ENCODE results near the gene PLIN3.

PLIN3 gene

DNA sequence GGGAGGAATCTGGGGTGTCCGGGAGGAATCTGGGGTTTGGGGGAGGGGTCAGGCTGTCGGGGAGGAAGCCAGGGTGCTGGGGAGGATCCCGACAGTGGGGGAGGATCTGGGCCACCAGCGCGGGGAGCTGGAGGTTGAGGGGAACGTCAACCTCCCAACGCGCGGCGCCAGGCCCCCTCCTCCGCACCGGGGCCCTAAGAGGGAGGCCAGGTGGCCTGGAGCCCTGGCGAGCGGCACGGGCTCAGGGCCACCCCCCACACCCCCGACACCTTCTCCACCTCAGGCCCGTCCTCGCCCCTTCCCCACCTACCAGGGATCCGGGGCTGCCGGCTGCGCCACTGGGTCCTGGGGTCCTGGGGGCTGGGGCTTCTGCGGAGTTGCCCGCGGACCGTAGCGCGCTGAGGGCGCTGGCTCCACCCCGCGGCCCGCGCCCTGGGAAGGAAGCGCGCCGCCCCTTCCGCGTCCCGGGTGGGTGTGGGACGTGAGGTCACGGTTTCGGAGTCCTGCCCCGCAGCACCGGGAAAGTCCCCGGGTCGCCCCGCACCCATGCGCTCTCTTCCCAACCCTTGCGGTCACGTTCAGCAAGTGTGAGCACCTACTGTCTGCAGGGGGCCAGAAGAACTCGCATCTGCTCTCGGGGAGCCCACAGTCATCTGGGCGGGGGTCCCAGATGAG is 36.0 kb downstream of the PLIN3 start, which contains the start of gene TICAM1 (continued):
- TF ChIP-seq, protein P1, sequence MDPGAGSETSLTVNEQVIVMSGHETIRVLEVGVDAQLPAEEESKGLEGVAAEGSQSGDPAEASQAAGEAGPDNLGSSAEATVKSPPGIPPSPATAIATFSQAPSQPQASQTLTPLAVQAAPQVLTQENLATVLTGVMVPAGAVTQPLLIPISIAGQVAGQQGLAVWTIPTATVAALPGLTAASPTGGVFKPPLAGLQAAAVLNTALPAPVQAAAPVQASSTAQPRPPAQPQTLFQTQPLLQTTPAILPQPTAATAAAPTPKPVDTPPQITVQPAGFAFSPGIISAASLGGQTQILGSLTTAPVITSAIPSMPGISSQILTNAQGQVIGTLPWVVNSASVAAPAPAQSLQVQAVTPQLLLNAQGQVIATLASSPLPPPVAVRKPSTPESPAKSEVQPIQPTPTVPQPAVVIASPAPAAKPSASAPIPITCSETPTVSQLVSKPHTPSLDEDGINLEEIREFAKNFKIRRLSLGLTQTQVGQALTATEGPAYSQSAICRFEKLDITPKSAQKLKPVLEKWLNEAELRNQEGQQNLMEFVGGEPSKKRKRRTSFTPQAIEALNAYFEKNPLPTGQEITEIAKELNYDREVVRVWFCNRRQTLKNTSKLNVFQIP (CRISPR knock-in tag; IDR thresholded peaks at IDR 0.05; ENCODE audit: borderline replicate concordance, low read depth) = no peak
- TF ChIP-seq PPARA (CRISPR knock-in tag; IDR thresholded peaks at IDR 0.05; ENCODE audit: borderline replicate concordance) = no peak
- TF ChIP-seq ZFP3 (CRISPR knock-in tag; IDR thresholded peaks at IDR 0.05) = no peak
- TF ChIP-seq TOX (CRISPR knock-in tag; IDR thresholded peaks at IDR 0.05; ENCODE audit: borderline replicate concordance) = no peak
- TF ChIP-seq GLIS3 (CRISPR knock-in tag; IDR thresholded peaks at IDR 0.05) = no peak
- TF ChIP-seq TCF4 (CRISPR knock-in tag; IDR thresholded peaks at IDR 0.05; ENCODE audit: borderline replicate concordance) = no peak
- no peak for TF ChIP-seq SNAI2 (CRISPR knock-in tag; IDR thresholded peaks at IDR 0.05)
- TF ChIP-seq ZFP30 (CRISPR knock-in tag; IDR thresholded peaks at IDR 0.05) = no peak
- TF ChIP-seq ESRRG (CRISPR knock-in tag; IDR thresholded peaks at IDR 0.05) = no peak

- ATAC-seq = peak; percentile 18
- TF ChIP-seq SNAI2 (CRISPR knock-in tag; IDR thresholded peaks at IDR 0.05) = no peak
- TF ChIP-seq, protein P2, sequence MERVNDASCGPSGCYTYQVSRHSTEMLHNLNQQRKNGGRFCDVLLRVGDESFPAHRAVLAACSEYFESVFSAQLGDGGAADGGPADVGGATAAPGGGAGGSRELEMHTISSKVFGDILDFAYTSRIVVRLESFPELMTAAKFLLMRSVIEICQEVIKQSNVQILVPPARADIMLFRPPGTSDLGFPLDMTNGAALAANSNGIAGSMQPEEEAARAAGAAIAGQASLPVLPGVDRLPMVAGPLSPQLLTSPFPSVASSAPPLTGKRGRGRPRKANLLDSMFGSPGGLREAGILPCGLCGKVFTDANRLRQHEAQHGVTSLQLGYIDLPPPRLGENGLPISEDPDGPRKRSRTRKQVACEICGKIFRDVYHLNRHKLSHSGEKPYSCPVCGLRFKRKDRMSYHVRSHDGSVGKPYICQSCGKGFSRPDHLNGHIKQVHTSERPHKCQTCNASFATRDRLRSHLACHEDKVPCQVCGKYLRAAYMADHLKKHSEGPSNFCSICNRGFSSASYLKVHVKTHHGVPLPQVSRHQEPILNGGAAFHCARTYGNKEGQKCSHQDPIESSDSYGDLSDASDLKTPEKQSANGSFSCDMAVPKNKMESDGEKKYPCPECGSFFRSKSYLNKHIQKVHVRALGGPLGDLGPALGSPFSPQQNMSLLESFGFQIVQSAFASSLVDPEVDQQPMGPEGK (CRISPR knock-in tag; IDR thresholded peaks at IDR 0.05; ENCODE audit: borderline replicate concordance) = no peak
- TF ChIP-seq BACH2 (CRISPR knock-in tag; IDR thresholded peaks at IDR 0.05; ENCODE audit: borderline replicate concordance) = no peak
- TF ChIP-seq TSHZ2 (CRISPR knock-in tag; IDR thresholded peaks at IDR 0.05) = no peak
- TF ChIP-seq RARB (CRISPR knock-in tag; IDR thresholded peaks at IDR 0.05) = no peak
- no peak for TF ChIP-seq ZNF70 (CRISPR knock-in tag; IDR thresholded peaks at IDR 0.05)
- no peak for TF ChIP-seq ZFP30 (CRISPR knock-in tag; IDR thresholded peaks at IDR 0.05)
- no peak for TF ChIP-seq OSR1 (CRISPR knock-in tag; IDR thresholded peaks at IDR 0.05)
- no peak for TF ChIP-seq GLIS3 (CRISPR knock-in tag; IDR thresholded peaks at IDR 0.05)
- TF ChIP-seq ZNF8 (CRISPR knock-in tag; IDR thresholded peaks at IDR 0.05) = no peak
- no peak for TF ChIP-seq TCF4 (CRISPR knock-in tag; IDR thresholded peaks at IDR 0.05; ENCODE audit: borderline replicate concordance)
- no peak for TF ChIP-seq ZC3H10 (CRISPR knock-in tag; IDR thresholded peaks at IDR 0.05)
- no peak for TF ChIP-seq TOX (CRISPR knock-in tag; IDR thresholded peaks at IDR 0.05; ENCODE audit: borderline replicate concordance)
- TF ChIP-seq, protein P1 (CRISPR knock-in tag; IDR thresholded peaks at IDR 0.05; ENCODE audit: borderline replicate concordance, low read depth) = no peak
- no peak for TF ChIP-seq ISL1 (CRISPR knock-in tag; IDR thresholded peaks at IDR 0.05)
- TF ChIP-seq PPARA (CRISPR knock-in tag; IDR thresholded peaks at IDR 0.05; ENCODE audit: borderline replicate concordance) = no peak
- TF ChIP-seq CSRNP3 (CRISPR knock-in tag; IDR thresholded peaks at IDR 0.05) = no peak
- TF ChIP-seq ZNF565 (CRISPR knock-in tag; conservative IDR thresholded peaks at IDR 0.05; ENCODE audit: low read depth) = no peak
These were observed 36.6 kb downstream of the PLIN3 start for GRCh38 chr19:4830768-4831265.

Data from SK-N-SH treated with all-trans-retinoic acid at 6 μM for 48 hours (cell line).